WTC11 (cell line): ENCODE measurements around the gene WNT5A. TPM values are rescaled to one million over a fixed set of nuclear protein-coding genes. Genes with fewer than 3 reads are reported as not detected.

ENCODE experiments used
- ATAC-seq: fragments of 200-7000 bp; cut with Tn5 transposase; 2 replicates; pipeline ENCODE4 v1.10.0; 2021; ENCODE audit warnings: mild to moderate bottlenecking, moderate library complexity
- CTCF ChIA-PET: fragments of 300-600 bp; sonication (Branson Sonifier 250); formaldehyde crosslinking; loops from one replicate; lab custom pipeline; 2021; ENCODE audit warnings: antibody characterized with exemption; lab: Charles Lee
- POLR2A ChIA-PET: fragments of 350-600 bp; sonication (Branson Sonifier 250); formaldehyde crosslinking; loops from one replicate; lab custom pipeline; 2021; ENCODE audit warnings: antibody characterized with exemption; lab: Charles Lee
- DNase-seq: peaks from one replicate; pipeline ENCODE4 v3.0.0; 2021; ENCODE audit warnings: low spot score
- H3K27ac Mint-ChIP-seq: 2 replicates; pipeline ENCODE4 v1.8.0; 2021; ENCODE audit warnings: mixed read lengths
- H3K27me3 Mint-ChIP-seq: 2 replicates; pipeline ENCODE4 v1.8.0; 2021; ENCODE audit warnings: low read depth, mild to moderate bottlenecking, moderate library complexity, mixed read lengths
- H3K36me3 Mint-ChIP-seq: 2 replicates; pipeline ENCODE4 v1.8.0; 2021; ENCODE audit warnings: mixed read lengths
- H3K4me1 Mint-ChIP-seq: 2 replicates; pipeline ENCODE4 v1.8.0; 2022; ENCODE audit warnings: mixed read lengths
- H3K4me3 Mint-ChIP-seq: 2 replicates; pipeline ENCODE4 v1.8.0; 2021; ENCODE audit warnings: mild to moderate bottlenecking, moderate library complexity, mixed read lengths
- H3K9me3 Mint-ChIP-seq: 2 replicates; pipeline ENCODE4 v1.8.0; 2021; ENCODE audit warnings: mixed read lengths
- AFF4 ChIP-seq: sonication (generic); formaldehyde crosslinking; IDR thresholded peaks from 2 replicates; pipeline ENCODE4 v1.8.1; 2023; ENCODE audit warnings: mild to moderate bottlenecking, missing genetic modification reagents, borderline replicate concordance
- AR ChIP-seq: fragments of 250-450 bp; sonication (Bioruptor Pico); IDR thresholded peaks from 2 replicates; pipeline ENCODE4 v1.9.0; 2021; ENCODE audit warnings: mild to moderate bottlenecking
- ARID4B ChIP-seq: sonication (generic); formaldehyde crosslinking; IDR thresholded peaks from 2 replicates; pipeline ENCODE4 v1.8.0; 2023; ENCODE audit warnings: missing genetic modification reagents, mild to moderate bottlenecking, borderline replicate concordance
- CREM ChIP-seq: sonication (generic); formaldehyde crosslinking; IDR thresholded peaks from 2 replicates; pipeline ENCODE4 v1.8.1; 2022; ENCODE audit warnings: mild to moderate bottlenecking, missing genetic modification reagents, moderate library complexity
- E2F5 ChIP-seq: sonication (generic); formaldehyde crosslinking; IDR thresholded peaks from 2 replicates; pipeline ENCODE4 v1.8.1; 2022; ENCODE audit warnings: mild to moderate bottlenecking, moderate library complexity, missing genetic modification reagents
- GABPB1 ChIP-seq: sonication (generic); formaldehyde crosslinking; IDR thresholded peaks from 2 replicates; pipeline ENCODE4 v1.8.1; 2023; ENCODE audit warnings: mild to moderate bottlenecking, missing genetic modification reagents
- IRF1 ChIP-seq: sonication (generic); formaldehyde crosslinking; IDR thresholded peaks from 2 replicates; pipeline ENCODE4 v1.8.0; 2023; ENCODE audit warnings: missing genetic modification reagents
- NR3C1 ChIP-seq: sonication (generic); formaldehyde crosslinking; conservative IDR thresholded peaks from 2 replicates; pipeline ENCODE4 v1.8.1; 2023; ENCODE audit warnings: low read depth, mild to moderate bottlenecking, missing genetic modification reagents
- PRRX2 ChIP-seq: fragments of 250-450 bp; sonication (Bioruptor Pico); IDR thresholded peaks from 2 replicates; pipeline ENCODE4 v1.8.0; 2021; ENCODE audit warnings: mild to moderate bottlenecking
- ZBTB43 ChIP-seq: sonication (generic); formaldehyde crosslinking; IDR thresholded peaks from 2 replicates; pipeline ENCODE4 v1.8.1; 2023; ENCODE audit warnings: mild to moderate bottlenecking, missing genetic modification reagents
- ZNF121 ChIP-seq: sonication (generic); formaldehyde crosslinking; IDR thresholded peaks from 2 replicates; pipeline ENCODE4 v1.8.0; 2023; ENCODE audit warnings: missing genetic modification reagents
- ZNF138 ChIP-seq: sonication (generic); formaldehyde crosslinking; conservative IDR thresholded peaks from 2 replicates; pipeline ENCODE4 v1.8.1; 2022; ENCODE audit warnings: mild to moderate bottlenecking, moderate library complexity, missing genetic modification reagents
- ZNF423 ChIP-seq: fragments of 250-450 bp; sonication (Bioruptor Pico); IDR thresholded peaks from 2 replicates; pipeline ENCODE4 v2.1.2; 2022; ENCODE audit warnings: mild to moderate bottlenecking, moderate library complexity
- ZNF512 ChIP-seq: sonication (generic); formaldehyde crosslinking; IDR thresholded peaks from 2 replicates; pipeline ENCODE4 v1.8.1; 2022; ENCODE audit warnings: missing genetic modification reagents, borderline replicate concordance
- total RNA-seq: library from RNA; stranded (reverse); gene quantifications from 3 replicates; pipeline ENCODE4 v1.2.3, GENCODE V29; 2021

Gene WNT5A
- total RNA-seq, 1 experiment from 2014 or later, result 10.6 TPM

GRCh38 chr3:55474213-55474632, 12.9 kb downstream of the WNT5A start (continued):
- TF ChIP-seq AR (CRISPR knock-in tag) (no peak), GABPB1 (CRISPR knock-in tag) (no peak), E2F5 (CRISPR knock-in tag) (no peak)

- Mint-ChIP-seq H3K4me1 (peaks cover 23% of the 10 kb centered on the region), H3K36me3 (no peaks in the 10 kb centered on the region), H3K9me3 (no peaks in the 10 kb centered on the region), H3K4me3 (peak overlapping the region; percentile 69), H3K27me3 (peaks cover 67% of the 10 kb centered on the region), H3K27ac (no peak overlapping the region)
- ATAC-seq, result peak; percentile 16; the same call in 1 of the 2 replicates
- DNase-seq, result no peak
- TF ChIP-seq IRF1 (CRISPR knock-in tag) (no peak), PRRX2 (no peak), ARID4B (CRISPR knock-in tag) (no peak), ZNF138 (no peak), NR3C1 (CRISPR knock-in tag) (no peak)
- ChIA-PET CTCF (no interaction called here), POLR2A (no interaction called here)
Measured at GRCh38 chr3:55473788-55474187, 13.3 kb downstream of the WNT5A start.

GRCh38 chr3:55471522-55472280, 15.4 kb downstream of the WNT5A start:
- POLR2A ChIA-PET, result no interaction called here
- Mint-ChIP-seq H3K27ac (no peak overlapping the region), H3K36me3 (no peaks in the 10 kb centered on the region), H3K4me3 (no peak overlapping the region), H3K9me3 (no peaks in the 10 kb centered on the region), H3K4me1 (peaks cover 28% of the 10 kb centered on the region), H3K27me3 (peaks cover 46% of the 10 kb centered on the region)
- TF ChIP-seq ZNF512 (no peak), CREM (CRISPR knock-in tag) (no peak), ZNF121 (CRISPR knock-in tag) (no peak), ZNF423 (CRISPR knock-in tag) (no peak), ZBTB43 (no peak), AFF4 (CRISPR knock-in tag) (no peak)
- DNase-seq (no peak), ATAC-seq (no peak)
- CTCF ChIA-PET, result no interaction called here
